Mesenchymal stem cell (in vitro differentiated cells and primary cell): Measurements from ENCODE around the gene IVD.

Experiments used
- DNase-seq: peaks from one replicate; pipeline ENCODE4 v3.0.0-alpha.2; 2013
- H2AFZ ChIP-seq: one replicate; pipeline ENCODE4 v1.6.1; 2013; ENCODE audit warnings: low read depth, mild to moderate bottlenecking, control low read depth, inconsistent platforms, low read length, moderate library complexity
- H2AK5ac ChIP-seq: 2 replicates; pipeline ENCODE4 v1.6.1; 2013; ENCODE audit warnings: low read length, moderate library complexity, mild to moderate bottlenecking, inconsistent platforms; ENCODE audit not compliant: severe bottlenecking
- H2BK120ac ChIP-seq: one replicate; pipeline ENCODE4 v1.6.1; 2013; ENCODE audit warnings: low read depth, mild to moderate bottlenecking, inconsistent platforms, low read length, moderate library complexity
- H2BK12ac ChIP-seq, 2 experiments: one replicate each; pipeline ENCODE4 v1.6.1; 2013; ENCODE audit warnings: inconsistent platforms in 2 of 2, low read length in 2 of 2, mild to moderate bottlenecking in 2 of 2, moderate library complexity in 2 of 2, control low read depth in 1 of 2
- H2BK15ac ChIP-seq: one replicate; pipeline ENCODE4 v1.6.1; 2013; ENCODE audit warnings: mild to moderate bottlenecking, low read depth, inconsistent platforms; ENCODE audit not compliant: poor library complexity, severe bottlenecking
- H2BK5ac ChIP-seq: 2 replicates; pipeline ENCODE4 v1.6.1; 2013; ENCODE audit warnings: low read depth, mild to moderate bottlenecking, low read length, control low read depth, inconsistent platforms; ENCODE audit not compliant: poor library complexity, severe bottlenecking
- H3K14ac ChIP-seq, 2 experiments: one replicate each; pipeline ENCODE4 v1.6.1; 2013; ENCODE audit warnings: inconsistent platforms in 2 of 2, low read length in 2 of 2, control low read depth in 1 of 2, mild to moderate bottlenecking in 1 of 2, moderate library complexity in 1 of 2
- H3K18ac ChIP-seq, 2 experiments: one replicate each; pipeline ENCODE4 v1.6.1; 2013; ENCODE audit warnings: inconsistent platforms in 2 of 2, low read length in 2 of 2, control low read depth in 1 of 2, low read depth in 1 of 2, mild to moderate bottlenecking in 1 of 2
- H3K23ac ChIP-seq, 2 experiments: one replicate each; pipeline ENCODE4 v1.6.1; 2013; ENCODE audit warnings: inconsistent platforms in 2 of 2, low read length in 2 of 2, mild to moderate bottlenecking in 2 of 2, moderate library complexity in 2 of 2, control low read depth in 1 of 2
- H3K27ac ChIP-seq: 2 replicates; pipeline ENCODE4 v1.5.1; 2013; ENCODE audit warnings: mild to moderate bottlenecking, moderate library complexity, low read length, control low read depth, inconsistent platforms; ENCODE audit not compliant: poor library complexity, severe bottlenecking
- H3K27me3 ChIP-seq, 2 experiments: 2 replicates each; pipeline versions ENCODE4 v1.6.1 to v1.7.0; 2013; ENCODE audit warnings: low read length in 2 of 2, mild to moderate bottlenecking in 2 of 2, moderate library complexity in 2 of 2, control low read depth in 1 of 2, inconsistent platforms in 1 of 2; ENCODE audit not compliant: control insufficient read depth in 1 of 2, insufficient read depth in 1 of 2
- H3K36me3 ChIP-seq, 2 experiments: 2 replicates each; pipeline versions ENCODE4 v1.6.1 to v1.7.0; 2013; ENCODE audit warnings: low read length in 2 of 2, control low read depth in 1 of 2, inconsistent platforms in 1 of 2, low read depth in 1 of 2, mild to moderate bottlenecking in 1 of 2; ENCODE audit not compliant: insufficient read depth in 2 of 2, control insufficient read depth in 1 of 2
- H3K4ac ChIP-seq, 2 experiments: one replicate each; pipeline ENCODE4 v1.6.1; 2013; ENCODE audit warnings: inconsistent platforms in 2 of 2, low read length in 2 of 2, mild to moderate bottlenecking in 2 of 2, moderate library complexity in 2 of 2, control low read depth in 1 of 2, low read depth in 1 of 2
- H3K4me1 ChIP-seq: 2 replicates; pipeline ENCODE4 v1.6.1; 2013; ENCODE audit warnings: low read depth, low read length, control low read depth; ENCODE audit not compliant: control insufficient read depth, insufficient read depth
- H3K4me2 ChIP-seq: 2 replicates; pipeline ENCODE4 v1.6.1; 2013; ENCODE audit warnings: low read length, mild to moderate bottlenecking, inconsistent platforms; ENCODE audit not compliant: poor library complexity, severe bottlenecking
- H3K4me3 ChIP-seq, 2 experiments: 2 replicates each; pipeline versions ENCODE4 v1.5.1 to v1.7.0; 2013; ENCODE audit warnings: low read length in 2 of 2, mild to moderate bottlenecking in 2 of 2, control low read depth in 1 of 2, low read depth in 1 of 2; ENCODE audit not compliant: insufficient read depth in 1 of 2
- H3K79me1 ChIP-seq: replicated peaks from 2 replicates; pipeline ENCODE4 v1.6.1; 2013; ENCODE audit warnings: mild to moderate bottlenecking, control low read depth, low read length, inconsistent platforms; ENCODE audit not compliant: poor library complexity, severe bottlenecking
- H3K9ac ChIP-seq: 2 replicates; pipeline ENCODE4 v1.7.0; 2013; ENCODE audit warnings: mild to moderate bottlenecking, low read length, moderate library complexity
- H3K9me3 ChIP-seq: 2 replicates; pipeline ENCODE4 v1.7.0; 2013; ENCODE audit warnings: mild to moderate bottlenecking, low read length; ENCODE audit not compliant: control insufficient read depth
- H4K8ac ChIP-seq: one replicate; pipeline ENCODE4 v1.6.1; 2013; ENCODE audit warnings: inconsistent platforms, mild to moderate bottlenecking, low read length, moderate library complexity
- H4K91ac ChIP-seq: one replicate; pipeline ENCODE4 v1.6.1; 2013; ENCODE audit warnings: mild to moderate bottlenecking, low read length, inconsistent platforms
- WGBS: methylation state at CpG from one replicate; pipeline ENCODE4 v1.1.7; 2013; ENCODE audit warnings: mixed read lengths; 5-methylcytosine and 5-hydroxymethylcytosine counted together

IVD gene

DNA sequence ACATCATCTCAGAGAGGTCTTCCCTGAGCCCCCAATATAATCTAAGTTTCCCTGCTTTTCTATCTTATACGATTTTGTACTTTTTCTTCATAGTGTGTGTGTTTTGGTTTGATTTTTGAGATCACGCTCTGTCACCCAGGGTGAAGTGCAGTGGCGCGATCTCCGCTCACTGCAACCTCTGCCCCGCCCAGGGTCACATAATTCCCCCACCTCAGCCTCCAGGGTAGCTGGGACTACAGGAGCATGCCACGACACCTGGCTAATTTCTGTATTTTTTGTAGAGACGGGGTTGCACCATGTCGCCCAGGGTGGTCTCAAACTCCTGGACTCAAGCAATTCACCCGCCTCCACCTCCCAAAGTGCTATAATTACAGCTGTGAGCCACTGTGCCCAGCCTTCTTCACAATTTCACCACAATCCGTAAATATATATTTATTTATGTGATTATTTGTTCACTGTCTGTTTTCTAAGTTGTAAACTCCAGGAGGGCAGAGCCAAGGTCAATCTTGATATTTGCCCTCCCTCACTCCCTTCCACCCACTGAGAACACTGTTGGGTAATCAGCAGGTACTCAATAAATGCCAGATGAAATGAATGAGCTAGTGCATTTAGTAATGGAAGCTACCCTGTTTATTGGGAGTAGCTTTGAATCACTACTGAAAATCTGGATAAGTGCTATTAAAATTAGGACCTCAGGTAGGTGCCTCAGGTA lies 23.6 kb upstream of the IVD start:
- Histone ChIP-seq H2BK120ac (no peak overlapping the region), H3K9ac (peak overlapping the region; percentile 93), H3K4me2 (no peak overlapping the region), H2AFZ (peak overlapping the region; percentile 94), H3K27me3 (no peaks in the 10 kb centered on the region), H3K79me1 (peaks cover 18% of the 10 kb centered on the region), H3K36me3 (peaks cover 6 to 18% of the 10 kb centered on the region in 2 experiments), H4K91ac (no peak overlapping the region), H3K27ac (no peak overlapping the region), H2BK5ac (no peak overlapping the region), H3K4me1 (peaks cover 7% of the 10 kb centered on the region), H3K18ac (peak overlapping the region in 1 of 2 experiments; percentile 91), H3K4ac (no peak overlapping the region), H2AK5ac (no peak overlapping the region), H2BK15ac (no peak overlapping the region), H3K4me3 (no peak overlapping the region), H4K8ac (peak overlapping the region; percentile 100), H3K23ac (no peak overlapping the region), H3K14ac (no peak overlapping the region), H3K9me3 (no peaks in the 10 kb centered on the region), H2BK12ac (peak overlapping the region in 1 of 2 experiments; percentile 89)
- no peak for DNase-seq
- 95% methylated on average over 10 of the region's 11 CpGs for WGBS

DNA sequence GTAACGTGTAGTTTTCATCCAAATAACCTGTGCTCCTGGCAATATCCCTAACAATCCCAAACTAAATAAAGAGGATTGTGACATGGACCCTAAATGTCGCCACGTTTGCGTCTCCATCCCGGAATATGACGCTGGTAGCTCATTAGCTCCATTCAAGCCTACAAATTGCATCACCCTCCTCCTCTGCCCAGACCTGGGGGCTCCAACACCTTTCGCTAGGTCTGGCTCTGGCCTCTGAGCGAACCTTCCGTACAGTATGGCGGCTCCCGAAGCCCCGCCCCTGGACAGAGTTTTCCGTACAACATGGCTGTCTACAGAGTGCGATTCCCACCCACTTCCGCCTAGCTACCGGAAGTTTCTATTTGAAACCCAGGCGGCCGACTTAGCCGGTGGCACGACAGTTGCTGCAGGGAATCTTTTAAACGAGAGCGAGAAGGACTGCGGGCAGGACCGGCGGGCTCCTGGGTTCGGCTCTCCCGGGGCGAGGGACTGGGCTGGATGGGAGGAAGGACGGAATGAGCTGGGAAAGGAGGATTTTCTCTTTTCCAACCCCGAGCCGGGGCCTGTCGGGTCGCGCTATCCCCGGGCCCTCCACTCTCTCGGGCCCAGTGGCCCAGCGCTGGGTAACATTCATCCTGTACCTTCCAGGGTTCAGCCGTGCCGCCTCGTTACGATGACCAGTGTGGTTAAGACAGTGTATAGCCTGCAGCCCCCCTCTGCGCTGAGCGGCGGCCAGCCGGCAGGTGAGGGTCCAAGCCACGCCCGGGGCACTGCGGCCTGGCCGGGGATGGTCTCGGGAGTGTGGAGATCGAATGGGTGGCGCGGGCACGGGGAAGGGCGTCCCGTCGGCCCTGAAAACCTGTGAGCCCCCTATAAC lies 22.8 kb upstream of the IVD start, which contains the start of gene KNSTRN:
Gene KNSTRN (plus strand): TSS at position 142 of the 877 bp plus-strand sequence. CDS start 115 bp downstream, at position 257.
- Histone ChIP-seq H3K18ac (peak within 1 kb of the TSS; percentile 75 to 91), H3K79me1 (peaks cover 23% of the 10 kb centered on the region), H3K27me3 (no peaks in the 10 kb centered on the region), H2BK120ac (no peak within 1 kb of the TSS), H2AFZ (peak within 1 kb of the TSS; percentile 94), H3K9me3 (no peaks in the 10 kb centered on the region), H3K4ac (peak within 1 kb of the TSS; percentile 57 to 73), H3K23ac (no peak within 1 kb of the TSS), H3K27ac (peak within 1 kb of the TSS; percentile 34), H3K9ac (peak within 1 kb of the TSS; percentile 93), H3K36me3 (peaks cover 13 to 26% of the 10 kb centered on the region in 2 experiments), H2BK5ac (peak within 1 kb of the TSS; percentile 20), H3K14ac (peak within 1 kb of the TSS in 1 of 2 experiments; percentile 68), H2BK12ac (peak within 1 kb of the TSS; percentile 65 to 89), H4K91ac (peak within 1 kb of the TSS; percentile 86), H3K4me1 (peaks cover 7% of the 10 kb centered on the region), H3K4me2 (peak within 1 kb of the TSS; percentile 86), H3K4me3 (peak within 1 kb of the TSS; percentile 88 to 95), H4K8ac (peak within 1 kb of the TSS; percentile 100), H2AK5ac (no peak within 1 kb of the TSS), H2BK15ac (peak within 1 kb of the TSS; percentile 69)
- 4% methylated on average over 51 of the region's 57 CpGs for WGBS
- DNase-seq: peak; percentile 95

GRCh38 chr15:40386480-40386879 lies 19.1 kb upstream of the IVD start:
- Histone ChIP-seq H2AFZ (no peak overlapping the region), H3K36me3 (peaks cover 26 to 52% of the 10 kb centered on the region in 2 experiments), H3K4ac (no peak overlapping the region), H3K27ac (no peak overlapping the region), H3K79me1 (peaks cover 24% of the 10 kb centered on the region), H2BK15ac (no peak overlapping the region), H3K4me2 (no peak overlapping the region), H3K4me1 (peaks cover 5% of the 10 kb centered on the region), H3K23ac (no peak overlapping the region), H2BK120ac (no peak overlapping the region), H3K4me3 (no peak overlapping the region), H3K9ac (no peak overlapping the region), H3K27me3 (no peaks in the 10 kb centered on the region), H2AK5ac (no peak overlapping the region), H2BK12ac (no peak overlapping the region), H3K14ac (no peak overlapping the region), H3K9me3 (no peaks in the 10 kb centered on the region), H4K8ac (no peak overlapping the region), H4K91ac (no peak overlapping the region), H2BK5ac (no peak overlapping the region), H3K18ac (no peak overlapping the region)
- DNase-seq: no peak
- 98% methylated on average over 3 of the region's 3 CpGs for WGBS
